AG09309 (cell line): ENCODE results near the gene E4F1.

ENCODE experiments used
- DNase-seq: peaks from one replicate; pipeline ENCODE4 v3.0.0-alpha.2; 2010; ENCODE audit warnings: low read depth
- H3K4me3 ChIP-seq: 2 replicates; pipeline ENCODE4 v1.5.1; 2011; ENCODE audit warnings: mild to moderate bottlenecking, low read depth, low read length, moderate library complexity; ENCODE audit not compliant: control insufficient read depth
- CTCF ChIP-seq: IDR thresholded peaks from 2 replicates; pipeline ENCODE4 v1.5.1; 2011; ENCODE audit warnings: mild to moderate bottlenecking, low read depth, low read length, inconsistent platforms; ENCODE audit not compliant: insufficient read depth, control insufficient read depth; ENCODE audit errors: missing control alignments

Gene E4F1

DNA sequence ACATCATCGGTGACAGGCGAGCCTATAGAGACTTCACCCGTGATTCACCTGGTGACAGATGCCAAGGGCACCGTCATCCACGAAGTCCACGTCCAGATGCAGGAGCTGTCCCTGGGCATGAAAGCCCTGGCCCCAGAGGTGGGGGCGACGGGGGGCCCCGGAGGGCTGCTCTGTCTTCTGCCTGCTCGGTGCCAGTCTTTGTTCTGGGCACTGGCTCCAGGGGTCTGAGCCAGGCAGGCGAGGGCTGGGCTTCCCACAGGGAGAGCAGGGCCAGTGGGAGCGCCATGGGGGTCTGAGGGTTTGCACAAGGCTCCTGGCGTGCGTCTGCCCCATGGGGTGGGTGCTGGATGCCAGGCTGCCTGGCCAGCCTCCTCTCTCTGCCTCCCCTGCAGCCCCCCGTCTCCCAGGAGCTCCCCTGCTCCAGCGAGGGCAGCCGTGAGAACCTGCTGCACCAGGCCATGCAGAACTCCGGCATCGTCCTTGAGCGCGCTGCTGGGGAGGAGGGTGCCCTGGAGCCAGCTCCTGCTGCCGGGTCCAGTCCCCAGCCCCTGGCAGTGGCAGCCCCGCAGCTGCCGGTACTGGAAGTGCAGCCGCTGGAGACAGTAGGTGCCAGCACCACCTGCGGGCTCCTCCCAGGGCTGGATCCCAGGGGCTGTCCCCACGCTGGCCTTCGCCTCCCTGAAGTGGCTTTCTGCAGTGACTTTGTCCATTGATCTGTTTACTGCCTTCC, 9.8 kb downstream of the E4F1 start:
- TF ChIP-seq CTCF: no peak
- H3K4me3 ChIP-seq: no peak overlapping the region
- no peak for DNase-seq

DNA sequence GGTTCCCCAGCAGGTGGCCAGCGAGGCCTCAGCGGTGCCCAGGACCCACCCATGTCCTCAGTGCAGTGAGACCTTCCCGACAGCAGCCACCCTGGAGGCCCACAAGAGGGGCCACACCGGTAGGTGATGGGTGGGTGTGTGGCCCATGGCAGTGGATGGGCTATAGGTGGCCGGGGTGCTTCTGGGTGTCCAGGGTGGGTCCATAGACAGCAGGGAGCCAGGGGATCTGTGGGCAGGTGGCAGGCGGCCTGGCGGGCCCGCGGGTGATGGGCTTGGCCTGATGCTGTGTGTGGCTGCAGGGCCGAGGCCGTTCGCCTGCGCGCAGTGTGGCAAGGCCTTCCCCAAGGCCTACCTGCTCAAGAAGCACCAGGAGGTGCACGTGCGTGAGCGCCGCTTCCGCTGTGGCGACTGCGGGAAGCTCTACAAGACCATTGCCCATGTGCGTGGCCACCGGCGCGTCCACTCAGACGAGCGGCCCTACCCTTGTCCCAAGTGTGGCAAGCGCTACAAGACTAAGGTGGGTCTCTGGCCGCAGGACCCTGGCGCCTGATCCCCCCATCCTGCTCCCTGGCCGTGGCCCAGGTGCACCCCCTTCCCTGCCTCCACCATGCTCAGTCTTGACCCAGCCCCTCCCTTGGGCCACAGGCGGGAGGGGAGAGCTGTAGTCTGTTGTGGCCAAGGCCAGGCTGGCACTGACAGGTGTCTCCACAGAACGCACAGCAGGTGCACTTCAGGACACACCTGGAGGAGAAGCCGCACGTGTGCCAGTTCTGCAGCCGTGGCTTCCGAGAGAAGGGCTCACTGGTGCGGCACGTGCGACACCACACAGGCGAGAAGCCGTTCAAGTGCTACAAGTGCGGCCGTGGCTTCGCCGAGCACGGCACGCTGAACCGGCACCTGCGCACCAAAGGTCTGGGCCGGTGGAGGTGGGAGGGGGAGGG, 10.8 kb downstream of the E4F1 start:
- TF ChIP-seq CTCF: no peak
- no peak overlapping the region for H3K4me3 ChIP-seq
- no peak for DNase-seq

DNA sequence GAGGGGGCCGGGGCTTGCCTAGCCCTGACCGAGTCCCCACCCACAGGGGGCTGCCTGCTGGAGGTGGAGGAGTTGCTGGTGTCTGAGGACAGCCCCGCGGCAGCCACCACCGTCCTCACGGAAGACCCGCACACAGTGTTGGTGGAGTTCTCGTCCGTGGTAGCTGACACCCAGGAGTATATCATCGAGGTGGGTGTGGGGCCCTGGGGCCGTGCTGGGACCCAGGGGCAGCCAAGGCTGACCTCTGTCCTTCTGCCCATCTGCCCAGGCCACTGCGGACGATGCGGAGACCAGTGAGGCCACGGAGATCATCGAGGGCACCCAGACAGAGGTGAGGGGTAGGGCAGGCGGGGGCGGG, 11.4 kb downstream of the E4F1 start:
- no peak for TF ChIP-seq CTCF
- DNase-seq: no peak
- H3K4me3 ChIP-seq: no peak overlapping the region

DNA sequence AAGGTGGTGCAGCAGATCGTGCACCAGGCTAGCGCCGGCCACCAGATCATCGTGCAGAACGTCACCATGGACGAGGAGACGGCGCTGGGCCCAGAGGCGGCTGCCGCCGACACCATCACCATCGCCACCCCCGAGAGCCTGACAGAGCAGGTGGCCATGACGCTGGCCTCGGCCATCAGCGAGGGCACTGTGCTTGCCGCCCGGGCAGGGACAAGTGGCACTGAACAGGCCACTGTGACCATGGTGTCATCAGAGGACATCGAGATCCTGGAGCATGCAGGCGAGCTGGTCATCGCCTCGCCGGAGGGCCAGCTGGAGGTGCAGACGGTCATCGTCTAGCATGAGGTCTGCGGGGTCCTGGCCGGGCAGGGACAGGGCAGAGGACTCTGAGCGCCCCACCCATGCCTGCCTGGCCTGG, 11.9 kb downstream of the E4F1 start:
- no peak for DNase-seq
- no peak overlapping the region for H3K4me3 ChIP-seq
- TF ChIP-seq CTCF: no peak

DNA sequence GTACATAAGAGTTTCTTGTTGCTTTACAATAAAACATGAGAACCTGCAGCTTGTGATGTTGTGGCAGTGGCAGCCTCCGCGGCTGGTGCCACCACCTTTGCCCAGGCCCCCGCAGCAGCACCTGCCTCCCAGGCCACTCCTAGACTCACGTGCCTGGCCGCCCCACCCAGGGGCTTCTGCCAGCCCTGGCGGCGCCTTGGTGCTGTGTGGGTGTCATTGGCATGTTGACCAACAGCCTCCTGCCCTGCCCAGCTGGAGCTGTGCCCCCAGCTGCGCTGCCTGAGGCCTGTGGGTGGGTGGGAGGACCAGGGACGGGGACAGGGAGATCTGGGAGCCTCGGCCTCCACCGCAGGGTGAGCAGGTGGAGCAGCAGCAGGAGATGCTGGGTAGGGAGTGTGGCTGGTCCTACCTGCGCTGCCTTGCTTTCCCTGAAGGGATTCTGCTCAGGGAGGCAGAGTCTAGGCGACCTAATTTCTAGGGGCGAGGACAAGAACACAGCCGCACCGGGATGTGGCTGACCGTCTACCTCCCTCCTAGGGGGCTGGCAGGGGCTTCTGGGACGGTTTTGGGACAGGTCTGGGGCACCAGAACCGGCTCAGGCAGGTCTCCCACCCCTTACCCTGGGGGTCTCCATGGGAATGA, 12.4 kb downstream of the E4F1 start:
- DNase-seq: no peak
- no peak for TF ChIP-seq CTCF
- no peak overlapping the region for H3K4me3 ChIP-seq

DNA sequence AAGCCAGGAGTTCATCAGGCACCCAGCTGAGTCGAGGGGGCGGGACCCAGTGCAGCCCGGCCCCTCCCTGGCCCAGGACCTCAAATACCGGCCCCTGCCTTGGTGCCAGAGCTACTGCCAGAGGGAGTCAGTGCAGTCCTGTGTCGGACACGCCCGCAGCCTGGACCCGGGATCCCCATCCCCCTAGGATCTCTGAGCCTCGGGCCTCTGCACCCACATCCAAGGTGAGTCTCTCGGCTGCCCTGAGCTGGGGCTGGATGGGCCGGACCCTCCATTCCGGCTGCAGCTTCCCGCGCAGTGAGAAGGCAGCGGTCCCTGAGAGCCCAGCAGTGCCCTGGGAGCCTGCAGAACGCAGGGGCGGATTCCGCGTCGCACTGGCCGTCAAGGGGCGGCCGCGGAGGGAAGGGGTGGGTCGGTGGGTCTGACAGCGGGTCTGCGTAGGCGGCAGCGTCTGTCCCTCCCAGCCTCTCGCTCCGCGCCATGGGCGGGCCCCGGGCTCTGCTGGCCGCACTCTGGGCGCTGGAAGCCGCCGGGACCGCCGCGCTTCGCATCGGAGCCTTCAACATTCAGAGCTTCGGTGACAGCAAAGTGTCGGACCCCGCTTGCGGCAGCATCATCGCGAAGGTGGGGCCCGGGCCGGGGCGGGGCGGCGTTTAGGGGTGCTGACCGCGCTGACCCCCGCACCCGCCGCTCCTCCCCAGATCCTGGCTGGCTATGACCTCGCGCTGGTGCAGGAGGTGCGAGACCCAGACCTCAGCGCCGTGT, 13.1 kb downstream of the E4F1 start, which contains the start of gene DNASE1L2:
DNASE1L2 (plus strand) TSS at position 108 of the 765 bp plus-strand sequence; CDS start at position 481, 373 bp downstream.
- no peak for TF ChIP-seq CTCF
- peak within 1 kb of the TSS; percentile 10 for H3K4me3 ChIP-seq
- DNase-seq: no peak
